Endothelial cell of umbilical vein (primary cell): Measurements from ENCODE around the gene ABI3BP. TPM values are rescaled to one million over a fixed set of nuclear protein-coding genes. Genes with fewer than 3 reads are reported as not detected.

Source experiments
- BruUV-seq: library from RNA; stranded (reverse); fragments of 400-500 nt; replicated peaks from 2 replicates; lab custom pipeline; 2021; lab: Mats Ljungman, UMichigan
- CTCF ChIA-PET: fragments of 300-600, 350-600 bp; sonication (Branson Sonifier 250); formaldehyde crosslinking; loops from one replicate; lab custom pipeline; 2021; ENCODE audit warnings: antibody characterized with exemption, inconsistent platforms; lab: Charles Lee
- POLR2A ChIA-PET: fragments of 300-600, 350-600 bp; sonication (Branson Sonifier 250); formaldehyde crosslinking; loops from one replicate; lab custom pipeline; 2021; ENCODE audit warnings: antibody characterized with exemption, inconsistent platforms; lab: Charles Lee
- DNase-seq: peaks from one replicate; pipeline ENCODE4 v3.0.0-alpha.2; 2011; ENCODE audit warnings: low read depth, low spot score
- FAIRE-seq: peaks from 2 replicates; lab custom pipeline; 2011; peaks lifted over from hg19 to GRCh38; lab: Jason Lieb, UNC
- H2AFZ ChIP-seq: 2 replicates; pipeline ENCODE4 v1.6.0; 2012; ENCODE audit warnings: low read depth, low read length, control low read depth, inconsistent platforms
- H3K27ac ChIP-seq: 2 replicates; pipeline ENCODE4 v1.5.1; 2011; ENCODE audit warnings: low read depth, mild to moderate bottlenecking, control low read depth, low read length, moderate library complexity; ENCODE audit not compliant: insufficient read depth
- H3K27me3 ChIP-seq, 2 experiments: 2 replicates each; pipeline versions ENCODE4 v1.6.0 to v1.6.1; 2011; ENCODE audit warnings: low read length in 2 of 2, mixed read lengths in 1 of 2; ENCODE audit not compliant: control insufficient read depth in 2 of 2, insufficient read depth in 2 of 2
- H3K36me3 ChIP-seq, 2 experiments: 2 replicates in 1 of 2; 3 replicates in 1 of 2; pipeline ENCODE4 v1.5.1; 2011; ENCODE audit warnings: low read length in 2 of 2, mild to moderate bottlenecking in 1 of 2, moderate library complexity in 1 of 2; ENCODE audit not compliant: control insufficient read depth in 2 of 2, insufficient read depth in 2 of 2; ENCODE audit errors: extremely low read depth in 1 of 2
- H3K4me1 ChIP-seq: 3 replicates; pipeline ENCODE4 v1.5.1; 2011; ENCODE audit warnings: mild to moderate bottlenecking, low read length; ENCODE audit not compliant: control insufficient read depth, insufficient read depth; ENCODE audit errors: extremely low read depth
- H3K4me2 ChIP-seq: 2 replicates; pipeline ENCODE4 v1.6.1; 2011; ENCODE audit warnings: low read length, control low read depth, mixed read lengths; ENCODE audit not compliant: insufficient read depth
- H3K4me3 ChIP-seq, 3 experiments: fragments of 200-600 bp in 1 of 3; sonication (generic), shearing (Covaris generic) in 1 of 3; replicated peaks in 1 of 3; 2 replicates each; pipeline ENCODE4 v1.5.1; 2011 to 2016; ENCODE audit warnings: control low read depth in 3 of 3, low read length in 3 of 3, mild to moderate bottlenecking in 2 of 3, inconsistent platforms in 1 of 3, low read depth in 1 of 3, moderate library complexity in 1 of 3; ENCODE audit not compliant: insufficient read depth in 1 of 3
- H3K79me2 ChIP-seq: 2 replicates; pipeline ENCODE4 v1.6.0; 2012; ENCODE audit warnings: low read length, inconsistent platforms; ENCODE audit not compliant: control insufficient read depth, insufficient read depth
- H3K9ac ChIP-seq: replicated peaks from 2 replicates; pipeline ENCODE3; 2011; ENCODE audit warnings: low read length, control low read depth; ENCODE audit not compliant: insufficient read depth; ENCODE audit errors: extremely low read depth
- H3K9me1 ChIP-seq: replicated peaks from 3 replicates; pipeline ENCODE4 v1.6.0; 2011; ENCODE audit warnings: mild to moderate bottlenecking, low read length; ENCODE audit not compliant: control insufficient read depth, insufficient read depth; ENCODE audit errors: extremely low read depth
- H3K9me3 ChIP-seq: replicated peaks from 2 replicates; pipeline ENCODE4 v1.5.1; 2012; ENCODE audit warnings: low read length, inconsistent platforms; ENCODE audit not compliant: control insufficient read depth, insufficient read depth
- H4K20me1 ChIP-seq: replicated peaks from 2 replicates; pipeline ENCODE3; 2011; ENCODE audit warnings: mild to moderate bottlenecking, low read length; ENCODE audit not compliant: control insufficient read depth, insufficient read depth; ENCODE audit errors: extremely low read depth
- EZH2 ChIP-seq: IDR thresholded peaks from 2 replicates; pipeline ENCODE4 v1.6.1; 2012; ENCODE audit warnings: borderline replicate concordance, low read depth, mild to moderate bottlenecking, moderate library complexity, low read length, inconsistent platforms; ENCODE audit not compliant: severe bottlenecking
- FOS ChIP-seq: IDR thresholded peaks from 2 replicates; pipeline ENCODE4 v1.6.1; 2011; ENCODE audit warnings: mild to moderate bottlenecking, low read length, moderate library complexity, borderline replicate concordance; ENCODE audit not compliant: insufficient read depth
- GATA2 ChIP-seq: IDR thresholded peaks from 2 replicates; pipeline ENCODE4 v1.7.0; 2011; ENCODE audit warnings: low read depth, mild to moderate bottlenecking, moderate library complexity, mixed read lengths, low read length; ENCODE audit not compliant: insufficient read length, insufficient read depth
- JUN ChIP-seq: IDR thresholded peaks from 2 replicates; pipeline ENCODE4 v1.6.1; 2011; ENCODE audit warnings: borderline replicate concordance, low read depth; ENCODE audit not compliant: insufficient read length, insufficient read depth
- MYC ChIP-seq: IDR thresholded peaks from one replicate; pipeline ENCODE4 v1.6.1; 2011; ENCODE audit warnings: mild to moderate bottlenecking, low read depth, low read length
- POLR2A ChIP-seq: IDR thresholded peaks from 2 replicates; pipeline ENCODE4 v1.6.1; 2012; ENCODE audit warnings: low read depth, mild to moderate bottlenecking, control low read depth, low read length
- POLR2AphosphoS5 ChIP-seq: IDR thresholded peaks from 2 replicates; pipeline ENCODE4 v1.6.1; 2012; ENCODE audit warnings: low read depth, mild to moderate bottlenecking, control low read depth, low read length, moderate library complexity; ENCODE audit not compliant: insufficient read depth
- dilution Hi-C: fragments of 300-500 bp; cut with MboI; formaldehyde crosslinking; loops from one replicate; pipeline ENCODE4 v1.15.0; 2019; ENCODE audit warnings: low sequenced_read_pairs; ENCODE audit not compliant: extremely low pct_ligation_motif_present
- intact Hi-C: fragments of 100-400 bp; cut with micrococcal nuclease; formaldehyde crosslinking; loops from one replicate; pipeline ENCODE4 v1.10.0; 2022
- polyA plus RNA-seq, 4 experiments: library from polyadenylated mRNA; depleted of rRNA in 3 of 4; stranded (reverse) in 3 of 4; unstranded in 1 of 4; fragments of >200 nt; gene quantifications; 2 replicates each; pipeline versions ENCODE4 v1.2.1 to v1.2.3, GENCODE V29; 2011 to 2012; ENCODE audit warnings: missing spikeins in 1 of 4
- total RNA-seq: library from RNA; stranded (reverse); gene quantifications from 2 replicates; pipeline ENCODE4 v1.2.3, GENCODE V29; 2021
- TF ChIP-seq, protein P1 (sequence below), 2 donors: IDR thresholded peaks; 1 replicate in 1 of 2; 2 replicates in 1 of 2; pipeline ENCODE4 v1.5.1; 2011; ENCODE audit warnings: low read length in 2 of 2, mild to moderate bottlenecking in 2 of 2, moderate library complexity in 2 of 2, control low read depth in 1 of 2, inconsistent platforms in 1 of 2, low read depth in 1 of 2; ENCODE audit not compliant: insufficient read depth in 1 of 2; ENCODE audit errors: extremely low read depth in 1 of 2
- TF ChIP-seq, protein P2 (sequence below): IDR thresholded peaks from 2 replicates; pipeline ENCODE4 v1.6.1; 2011; ENCODE audit not compliant: insufficient read depth, insufficient read length

Gene ABI3BP
- total and polyA plus RNA-seq, 2 donors (not counting 3 experiments of a cell fraction or from before 2014, with no cell fraction given): 78.1 to 106 TPM

DNA sequence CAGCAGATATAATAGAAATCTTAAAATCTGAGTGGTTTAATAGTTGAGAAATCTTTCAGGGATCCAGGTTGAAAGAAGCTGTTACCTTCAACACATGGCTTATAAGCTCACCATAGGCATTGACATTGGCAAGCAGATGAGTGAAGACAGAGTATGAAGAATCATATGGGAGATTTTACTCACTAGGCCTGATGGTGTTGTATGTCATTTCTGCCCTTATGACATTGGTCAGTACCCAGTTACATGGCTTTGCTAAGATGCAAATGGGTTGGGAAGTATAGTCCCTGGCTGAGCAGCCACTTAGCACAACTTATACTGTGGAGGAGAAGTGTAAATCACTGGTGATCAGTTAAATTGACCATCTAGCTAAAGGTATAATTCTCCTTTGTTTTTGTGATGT is 278.0 kb downstream of the ABI3BP start:
- intact Hi-C loops (loop anchor here (5.0 kb wide), 1 partner anchor 253 kb away; no protein-coding TSS in a partner anchor), dilution Hi-C loops (no loop called here)
- peaks cover 23% of the 10 kb centered on the region for H4K20me1 ChIP-seq
- peaks cover 93% of the 10 kb centered on the region for H3K79me2 ChIP-seq
- no peak for FAIRE-seq
- no peak for DNase-seq
- TF ChIP-seq, protein P1, sequence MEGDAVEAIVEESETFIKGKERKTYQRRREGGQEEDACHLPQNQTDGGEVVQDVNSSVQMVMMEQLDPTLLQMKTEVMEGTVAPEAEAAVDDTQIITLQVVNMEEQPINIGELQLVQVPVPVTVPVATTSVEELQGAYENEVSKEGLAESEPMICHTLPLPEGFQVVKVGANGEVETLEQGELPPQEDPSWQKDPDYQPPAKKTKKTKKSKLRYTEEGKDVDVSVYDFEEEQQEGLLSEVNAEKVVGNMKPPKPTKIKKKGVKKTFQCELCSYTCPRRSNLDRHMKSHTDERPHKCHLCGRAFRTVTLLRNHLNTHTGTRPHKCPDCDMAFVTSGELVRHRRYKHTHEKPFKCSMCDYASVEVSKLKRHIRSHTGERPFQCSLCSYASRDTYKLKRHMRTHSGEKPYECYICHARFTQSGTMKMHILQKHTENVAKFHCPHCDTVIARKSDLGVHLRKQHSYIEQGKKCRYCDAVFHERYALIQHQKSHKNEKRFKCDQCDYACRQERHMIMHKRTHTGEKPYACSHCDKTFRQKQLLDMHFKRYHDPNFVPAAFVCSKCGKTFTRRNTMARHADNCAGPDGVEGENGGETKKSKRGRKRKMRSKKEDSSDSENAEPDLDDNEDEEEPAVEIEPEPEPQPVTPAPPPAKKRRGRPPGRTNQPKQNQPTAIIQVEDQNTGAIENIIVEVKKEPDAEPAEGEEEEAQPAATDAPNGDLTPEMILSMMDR (IDR thresholded peaks at IDR 0.05; ENCODE audit: extremely low read depth in 1 of 2, insufficient read depth in 1 of 2, low read depth in 1 of 2, low read length in 2 of 2): no peak
- TF ChIP-seq MYC (no peak), POLR2A (no peak), EZH2 (no peak), GATA2 (no peak), POLR2AphosphoS5 (no peak), JUN (no peak), FOS (no peak)
- TF ChIP-seq, protein P2, sequence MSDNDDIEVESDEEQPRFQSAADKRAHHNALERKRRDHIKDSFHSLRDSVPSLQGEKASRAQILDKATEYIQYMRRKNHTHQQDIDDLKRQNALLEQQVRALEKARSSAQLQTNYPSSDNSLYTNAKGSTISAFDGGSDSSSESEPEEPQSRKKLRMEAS: no peak
- H3K27me3 ChIP-seq: no peaks in the 10 kb centered on the region
- peaks cover 11 to 13% of the 10 kb centered on the region in 2 experiments for H3K36me3 ChIP-seq
- H3K4me3 ChIP-seq: no peak overlapping the region
- H3K4me2 ChIP-seq: no peak overlapping the region
- H3K9me1 ChIP-seq: no peaks in the 10 kb centered on the region
- no peak overlapping the region for H3K9ac ChIP-seq
- H3K27ac ChIP-seq: no peak overlapping the region
- no peak overlapping the region for H2AFZ ChIP-seq
- BruUV-seq: no TSS peak
- H3K9me3 ChIP-seq: no peaks in the 10 kb centered on the region
- CTCF ChIA-PET: no interaction called here
- POLR2A ChIA-PET: no interaction called here
- H3K4me1 ChIP-seq: peaks cover 8% of the 10 kb centered on the region
